ENCODE results near the gene ZSCAN10.

GRCh38 chr16:3120435-3120834, 21.3 kb upstream of the ZSCAN10 start:
- TF ChIP-seq, protein P1, sequence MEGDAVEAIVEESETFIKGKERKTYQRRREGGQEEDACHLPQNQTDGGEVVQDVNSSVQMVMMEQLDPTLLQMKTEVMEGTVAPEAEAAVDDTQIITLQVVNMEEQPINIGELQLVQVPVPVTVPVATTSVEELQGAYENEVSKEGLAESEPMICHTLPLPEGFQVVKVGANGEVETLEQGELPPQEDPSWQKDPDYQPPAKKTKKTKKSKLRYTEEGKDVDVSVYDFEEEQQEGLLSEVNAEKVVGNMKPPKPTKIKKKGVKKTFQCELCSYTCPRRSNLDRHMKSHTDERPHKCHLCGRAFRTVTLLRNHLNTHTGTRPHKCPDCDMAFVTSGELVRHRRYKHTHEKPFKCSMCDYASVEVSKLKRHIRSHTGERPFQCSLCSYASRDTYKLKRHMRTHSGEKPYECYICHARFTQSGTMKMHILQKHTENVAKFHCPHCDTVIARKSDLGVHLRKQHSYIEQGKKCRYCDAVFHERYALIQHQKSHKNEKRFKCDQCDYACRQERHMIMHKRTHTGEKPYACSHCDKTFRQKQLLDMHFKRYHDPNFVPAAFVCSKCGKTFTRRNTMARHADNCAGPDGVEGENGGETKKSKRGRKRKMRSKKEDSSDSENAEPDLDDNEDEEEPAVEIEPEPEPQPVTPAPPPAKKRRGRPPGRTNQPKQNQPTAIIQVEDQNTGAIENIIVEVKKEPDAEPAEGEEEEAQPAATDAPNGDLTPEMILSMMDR (IDR thresholded peaks at IDR 0.05 in 8 of 11, conservative IDR thresholded peaks at IDR 0.05 in 3 of 11) = no peak
- TF ChIP-seq POLR2A (IDR thresholded peaks at IDR 0.05) (no peak), POLR2AphosphoS5 (IDR thresholded peaks at IDR 0.05) (no peak)

Data from spleen (tissue), 7 donors.